Lung (tissue), 12 donors: ENCODE data around the gene TP63. TPM values are rescaled to one million over a fixed set of nuclear protein-coding genes. Genes with fewer than 3 reads are reported as not detected.

Experiments
- ATAC-seq: fragments of 200-7000 bp; cut with Tn5 transposase; one replicate; pipeline ENCODE4 v1.9.1; 2020; ENCODE audit warnings: moderate number of reproducible peaks; ENCODE audit not compliant: insufficient read depth, low FRiP score
- DNase-seq, 3 donors: peaks; one replicate each; pipeline ENCODE4 v3.0.0-alpha.2; 2013 to 2017
- H3K27ac ChIP-seq, 2 donors: one replicate each; pipeline ENCODE4 v1.5.1; 2013; ENCODE audit warnings: mild to moderate bottlenecking in 2 of 2, moderate library complexity in 2 of 2, control low read depth in 1 of 2, inconsistent platforms in 1 of 2, low read depth in 1 of 2, low read length in 1 of 2
- H3K27me3 ChIP-seq, 3 donors: one replicate each; pipeline ENCODE4 v1.5.1; 2013; ENCODE audit warnings: low read length in 2 of 3; ENCODE audit not compliant: control insufficient read depth in 3 of 3, insufficient read depth in 3 of 3
- H3K36me3 ChIP-seq, 4 donors: one replicate each; pipeline ENCODE4 v1.5.1; 2013; ENCODE audit warnings: low read length in 4 of 4, mild to moderate bottlenecking in 1 of 4, moderate library complexity in 1 of 4; ENCODE audit not compliant: control insufficient read depth in 4 of 4, insufficient read depth in 4 of 4
- H3K4me1 ChIP-seq, 5 donors: one replicate each; pipeline ENCODE4 v1.5.1; 2013; ENCODE audit warnings: low read length in 5 of 5, mild to moderate bottlenecking in 2 of 5, moderate library complexity in 1 of 5; ENCODE audit not compliant: control insufficient read depth in 5 of 5, insufficient read depth in 5 of 5
- H3K4me3 ChIP-seq: one replicate; pipeline ENCODE4 v1.5.1; 2013; ENCODE audit warnings: mild to moderate bottlenecking, control low read depth, moderate library complexity
- H3K9ac ChIP-seq, 2 donors: one replicate each; pipeline ENCODE4 v1.5.1; 2013; ENCODE audit warnings: low read length in 2 of 2, control low read depth in 1 of 2; ENCODE audit not compliant: insufficient read depth in 1 of 2
- H3K9me3 ChIP-seq, 4 donors: one replicate each; pipeline ENCODE4 v1.5.1; 2013; ENCODE audit warnings: low read length in 3 of 4, mild to moderate bottlenecking in 1 of 4, moderate library complexity in 1 of 4; ENCODE audit not compliant: control insufficient read depth in 4 of 4, insufficient read depth in 3 of 4
- CTCF ChIP-seq: IDR thresholded peaks from 2 replicates; pipeline ENCODE4 v1.5.1; 2012; ENCODE audit warnings: mild to moderate bottlenecking; ENCODE audit errors: control extremely low read depth, extremely low read depth
- WGBS, 2 donors: extraction: QIAGEN DNeasy Blood & Tissue Kit; methylation state at CpG; one replicate each; pipeline ENCODE4 v1.1.7; 2013; 5-methylcytosine and 5-hydroxymethylcytosine counted together
- polyA plus RNA-seq, 2 donors: library from polyadenylated mRNA; stranded (reverse); fragments of 200-250 nt; gene quantifications; one replicate each; pipeline ENCODE4 v1.2.1, GENCODE V29; 2013
- total RNA-seq, 2 donors: library from RNA; depleted of rRNA in 1 of 2; stranded (reverse); fragments of >200 nt in 1 of 2; gene quantifications; one replicate each; pipeline ENCODE4 v1.2.1, GENCODE V29; 2014 to 2021
- donor health status: control.
- donor health status: control.
- donor health status: Bipolar disorder and iron deficiency.
- donor health status: healthy.
- donor health status: DM: yes; HTN: yes; CAD: no.

Gene TP63
- total and polyA plus RNA-seq, 4 donors, result 1.1 to 12.3 (median 2.7) TPM

- Histone ChIP-seq H3K4me1 (peaks cover 0 to 19% (median 8%) of the 10 kb centered on the region in 5 donors), H3K4me3 (no peak overlapping the region), H3K27me3 (no peaks in the 10 kb centered on the region), H3K27ac (no peak overlapping the region), H3K36me3 (no peaks in the 10 kb centered on the region), H3K9ac (no peak overlapping the region), H3K9me3 (peaks cover 0 to 3% (median 0%) of the 10 kb centered on the region in 4 donors)
- no peak for TF ChIP-seq CTCF
- no peak for DNase-seq
- no peak for ATAC-seq
- 56 to 63% methylated on average over 5 of the region's 5 CpGs for WGBS, 2 donors
Observed at GRCh38 chr3:189714991-189715961, 84.1 kb downstream of the TP63 start.

- H3K4me1 ChIP-seq, result peaks cover 0 to under 1% (median 0%) of the 10 kb centered on the region in 5 donors
- H3K4me3 ChIP-seq, result no peak overlapping the region
- 37 to 66% methylated on average over 4 of the region's 4 CpGs for WGBS, 2 donors
- H3K27me3 ChIP-seq, result no peaks in the 10 kb centered on the region
- no peak overlapping the region for H3K9ac ChIP-seq
- ATAC-seq (no peak), DNase-seq (no peak)
- H3K9me3 ChIP-seq, result no peaks in the 10 kb centered on the region
- TF ChIP-seq CTCF, result no peak
- H3K27ac ChIP-seq, result no peak overlapping the region
- H3K36me3 ChIP-seq, result no peaks in the 10 kb centered on the region
Observed at GRCh38 chr3:189718215-189718614, 87.0 kb downstream of the TP63 start.

- ATAC-seq, result no peak
- H3K9ac ChIP-seq, result no peak overlapping the region
- no peak overlapping the region for H3K27ac ChIP-seq
- H3K36me3 ChIP-seq, result no peaks in the 10 kb centered on the region
- no peak overlapping the region for H3K4me3 ChIP-seq
- H3K9me3 ChIP-seq, result no peaks in the 10 kb centered on the region
- no peaks in the 10 kb centered on the region for H3K27me3 ChIP-seq
- H3K4me1 ChIP-seq, result no peaks in the 10 kb centered on the region
- DNase-seq, result no peak
- 86% methylated on average over 5 of the region's 5 CpGs for WGBS, 2 donors
- no peak for TF ChIP-seq CTCF
Observed at GRCh38 chr3:189720736-189721417, 89.7 kb downstream of the TP63 start.
